GM10248 (cell line): ENCODE measurements around the gene PPP2R2B.

Experiments used
- CTCF ChIA-PET: fragments of 300-600 bp; sonication (Branson Sonifier 250); formaldehyde crosslinking; extraction: SDS; loops from one replicate; lab custom pipeline; 2021; ENCODE audit warnings: antibody characterized with exemption; lab: Yijun Ruan, JAX
- POLR2A ChIA-PET: fragments of 350-650 bp; sonication (Branson Sonifier 250); formaldehyde crosslinking; extraction: SDS; loops from one replicate; lab custom pipeline; 2020; ENCODE audit warnings: antibody characterized with exemption; lab: Yijun Ruan, JAX
- DNase-seq: peaks from one replicate; pipeline ENCODE4 v3.0.0; 2012; ENCODE audit errors: extremely low spot score
- TF ChIP-seq, protein P1 (sequence below): IDR thresholded peaks from 2 replicates; pipeline ENCODE4 v1.5.1; 2012; ENCODE audit warnings: mild to moderate bottlenecking, low read depth; ENCODE audit errors: extremely low read depth, missing control alignments, control extremely low read depth

The PPP2R2B gene

GRCh38 chr5:146778261-146778660 lies 100.3 kb downstream of the PPP2R2B start:
- ChIA-PET CTCF (no interaction called here), POLR2A (no interaction called here)
- no peak for DNase-seq
- TF ChIP-seq, protein P1, sequence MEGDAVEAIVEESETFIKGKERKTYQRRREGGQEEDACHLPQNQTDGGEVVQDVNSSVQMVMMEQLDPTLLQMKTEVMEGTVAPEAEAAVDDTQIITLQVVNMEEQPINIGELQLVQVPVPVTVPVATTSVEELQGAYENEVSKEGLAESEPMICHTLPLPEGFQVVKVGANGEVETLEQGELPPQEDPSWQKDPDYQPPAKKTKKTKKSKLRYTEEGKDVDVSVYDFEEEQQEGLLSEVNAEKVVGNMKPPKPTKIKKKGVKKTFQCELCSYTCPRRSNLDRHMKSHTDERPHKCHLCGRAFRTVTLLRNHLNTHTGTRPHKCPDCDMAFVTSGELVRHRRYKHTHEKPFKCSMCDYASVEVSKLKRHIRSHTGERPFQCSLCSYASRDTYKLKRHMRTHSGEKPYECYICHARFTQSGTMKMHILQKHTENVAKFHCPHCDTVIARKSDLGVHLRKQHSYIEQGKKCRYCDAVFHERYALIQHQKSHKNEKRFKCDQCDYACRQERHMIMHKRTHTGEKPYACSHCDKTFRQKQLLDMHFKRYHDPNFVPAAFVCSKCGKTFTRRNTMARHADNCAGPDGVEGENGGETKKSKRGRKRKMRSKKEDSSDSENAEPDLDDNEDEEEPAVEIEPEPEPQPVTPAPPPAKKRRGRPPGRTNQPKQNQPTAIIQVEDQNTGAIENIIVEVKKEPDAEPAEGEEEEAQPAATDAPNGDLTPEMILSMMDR, result no peak

GRCh38 chr5:146772881-146773466 lies 105.6 kb downstream of the PPP2R2B start:
- TF ChIP-seq, protein P1, result no peak
- ChIA-PET CTCF (interaction anchor here (1.9 kb wide), 1 partner anchor 15 kb away, joined by 4 read pairs; no protein-coding TSS in a partner anchor), POLR2A (no interaction called here)
- DNase-seq, result no peak

GRCh38 chr5:146770980-146771379 lies 107.6 kb downstream of the PPP2R2B start:
- POLR2A ChIA-PET, result no interaction called here
- TF ChIP-seq, protein P1, result no peak
- DNase-seq, result no peak
- CTCF ChIA-PET, result interaction anchor here (1.3 to 1.8 kb wide), 3 partner anchors 12 to 27 kb away, joined by 3 to 4 read pairs (median 3); no protein-coding TSS in a partner anchor

- ChIA-PET POLR2A (no interaction called here), CTCF (interaction anchor here (1.3 to 1.8 kb wide), 2 partner anchors 12 to 15 kb away, joined by 3 to 4 read pairs; no protein-coding TSS in a partner anchor)
- no peak for DNase-seq
- TF ChIP-seq, protein P1, result no peak
Measured at GRCh38 chr5:146770546-146770945, 108.0 kb downstream of the PPP2R2B start.

GRCh38 chr5:146767534-146767933 lies 111.0 kb downstream of the PPP2R2B start:
- CTCF ChIA-PET, result no interaction called here
- POLR2A ChIA-PET, result no interaction called here
- no peak for DNase-seq
- TF ChIP-seq, protein P1, result no peak

DNA sequence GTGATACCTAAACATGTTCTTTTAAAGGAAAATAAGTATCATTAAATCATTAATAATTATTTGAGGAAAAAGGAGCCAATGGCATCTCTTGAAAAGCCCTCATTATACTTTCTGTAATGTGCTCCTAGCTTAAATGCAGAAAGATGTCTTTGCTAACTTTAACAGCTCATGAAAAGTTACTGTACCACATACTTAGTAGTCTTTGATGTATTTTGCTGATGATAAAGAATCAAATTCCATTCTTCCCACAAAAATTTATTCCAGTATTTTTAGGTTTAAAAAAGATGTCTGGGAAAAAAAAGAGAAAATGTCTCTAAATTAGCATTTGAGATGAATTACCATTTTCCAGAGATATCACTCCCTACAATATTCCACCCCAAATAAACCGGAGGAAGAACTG lies 112.5 kb downstream of the PPP2R2B start:
- CTCF ChIA-PET, result no interaction called here
- no peak for DNase-seq
- TF ChIP-seq, protein P1, result no peak
- POLR2A ChIA-PET, result no interaction called here
